Tibial nerve (tissue), 4 donors: ENCODE results near the gene PRKG1. TPM values are rescaled to one million over a fixed set of nuclear protein-coding genes. Genes with fewer than 3 reads are reported as not detected.

Experiments used
- DNase-seq, 2 donors: peaks; one replicate each; pipeline ENCODE4 v3.0.0-alpha.2; 2019; ENCODE audit warnings: low spot score in 2 of 2
- H3K27ac ChIP-seq, 4 donors: fragments of 200-600 bp; sonication (generic) in 3 of 4; one replicate each; pipeline ENCODE4 v1.5.1; 2017 to 2019; ENCODE audit warnings: mild to moderate bottlenecking in 1 of 4
- H3K27me3 ChIP-seq, 2 donors: fragments of 200-600 bp; sonication (generic) in 1 of 2; one replicate each; pipeline versions ENCODE4 v1.5.1 to v1.6.0; 2017 to 2019
- H3K36me3 ChIP-seq, 3 donors: fragments of 200-600 bp; sonication (generic); one replicate each; pipeline ENCODE4 v1.5.1; 2018 to 2019
- H3K4me1 ChIP-seq, 4 donors: fragments of 200-600 bp; sonication (generic) in 3 of 4; one replicate each; pipeline ENCODE4 v1.5.1; 2017 to 2019
- H3K4me3 ChIP-seq, 4 donors: fragments of 200-600 bp; sonication (generic) in 3 of 4; one replicate each; pipeline ENCODE4 v1.5.1; 2017 to 2019; ENCODE audit warnings: mild to moderate bottlenecking in 1 of 4, moderate library complexity in 1 of 4
- H3K9me3 ChIP-seq, 4 donors: fragments of 200-600 bp; sonication (generic) in 3 of 4; one replicate each; pipeline ENCODE4 v1.5.1; 2017 to 2019
- EP300 ChIP-seq, 2 donors: sonication (generic); formaldehyde crosslinking; IDR thresholded peaks; one replicate each; pipeline ENCODE4 v1.6.1; 2017; ENCODE audit warnings: antibody characterized with exemption in 2 of 2, mild to moderate bottlenecking in 1 of 2
- POLR2A ChIP-seq, 2 donors: fragments of 450-650 bp; IDR thresholded peaks; one replicate each; pipeline ENCODE4 v1.6.1; 2017; ENCODE audit warnings: antibody characterized with exemption in 2 of 2, mild to moderate bottlenecking in 2 of 2, moderate library complexity in 2 of 2
- WGBS, 2 donors: methylation state at CpG; one replicate each; pipeline ENCODE4 v1.1.5; 2018; 5-methylcytosine and 5-hydroxymethylcytosine counted together
- total RNA-seq, 4 donors: library from RNA; depleted of rRNA; stranded (reverse); fragments of >200 nt; gene quantifications; one replicate each; pipeline ENCODE4 v1.1.0, GENCODE V29; 2016
- TF ChIP-seq, protein P1 (sequence below), 5 experiments: fragments of 200-600 bp in 3 of 5; fragments of 450-650 bp in 2 of 5; sonication (generic) in 3 of 5; IDR thresholded peaks; one replicate each; pipeline ENCODE4 v1.5.1; 2016 to 2019; ENCODE audit warnings: antibody characterized with exemption in 5 of 5, mild to moderate bottlenecking in 3 of 5, moderate library complexity in 2 of 5

PRKG1 gene
- total RNA-seq, 4 donors from 2014 or later, result 8.7 to 35.0 (median 14.8) TPM

DNA sequence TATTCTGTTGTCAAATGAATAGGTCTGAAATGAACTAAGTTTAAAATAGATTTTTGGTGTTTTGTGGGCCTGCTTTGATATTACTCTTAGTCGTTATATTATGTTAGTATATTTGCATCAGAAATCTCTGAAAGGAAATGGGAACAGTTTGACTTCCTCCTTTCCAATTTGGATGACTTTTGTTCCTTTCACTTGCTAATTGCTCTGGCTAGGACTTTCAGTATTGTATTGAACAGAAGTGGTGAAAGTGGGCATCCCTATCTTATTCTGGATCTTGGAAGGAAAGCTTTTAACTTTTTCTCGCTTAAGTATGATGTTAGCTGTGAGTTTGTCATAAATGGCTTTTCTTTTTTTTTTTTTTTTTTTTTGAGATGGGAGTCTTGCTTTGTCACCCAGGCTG lies 966.2 kb downstream of the PRKG1 start:
- H3K36me3 ChIP-seq, result no peaks in the 10 kb centered on the region
- no peaks in the 10 kb centered on the region for H3K27me3 ChIP-seq
- DNase-seq, result no peak
- 34 to 74% methylated on average over 2 of the region's 2 CpGs for WGBS, 2 donors
- no peak overlapping the region for H3K27ac ChIP-seq
- H3K4me3 ChIP-seq, result no peak overlapping the region
- no peaks in the 10 kb centered on the region for H3K9me3 ChIP-seq
- H3K4me1 ChIP-seq, result no peaks in the 10 kb centered on the region
- no peak for TF ChIP-seq EP300 (IDR thresholded peaks at IDR 0.05)

DNA sequence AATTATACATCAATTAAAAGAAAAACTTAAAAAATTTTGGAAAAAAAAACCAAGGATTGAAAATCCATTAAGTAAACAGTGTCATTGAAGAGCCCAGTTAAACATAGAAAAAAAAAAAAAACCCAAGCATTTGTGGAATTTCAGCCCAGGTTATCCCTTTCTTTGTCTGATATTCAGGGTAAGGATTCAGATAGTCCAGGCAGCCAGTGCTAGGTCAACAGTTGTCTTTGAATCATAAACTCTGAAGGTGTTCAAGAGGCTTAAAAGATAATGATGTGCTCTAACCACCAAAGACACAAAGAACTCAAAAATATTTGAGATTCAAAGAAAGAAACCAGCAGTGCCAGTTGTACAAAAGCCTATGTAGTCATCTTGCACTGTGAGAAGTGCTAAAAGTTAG lies 969.5 kb downstream of the PRKG1 start:
- Histone ChIP-seq H3K27me3 (no peaks in the 10 kb centered on the region), H3K36me3 (no peaks in the 10 kb centered on the region), H3K4me3 (no peak overlapping the region), H3K4me1 (no peaks in the 10 kb centered on the region), H3K27ac (no peak overlapping the region), H3K9me3 (no peaks in the 10 kb centered on the region)
- DNase-seq, result no peak
- no peak for TF ChIP-seq POLR2A (IDR thresholded peaks at IDR 0.05)
- no peak for TF ChIP-seq EP300 (IDR thresholded peaks at IDR 0.05)
- TF ChIP-seq, protein P1, sequence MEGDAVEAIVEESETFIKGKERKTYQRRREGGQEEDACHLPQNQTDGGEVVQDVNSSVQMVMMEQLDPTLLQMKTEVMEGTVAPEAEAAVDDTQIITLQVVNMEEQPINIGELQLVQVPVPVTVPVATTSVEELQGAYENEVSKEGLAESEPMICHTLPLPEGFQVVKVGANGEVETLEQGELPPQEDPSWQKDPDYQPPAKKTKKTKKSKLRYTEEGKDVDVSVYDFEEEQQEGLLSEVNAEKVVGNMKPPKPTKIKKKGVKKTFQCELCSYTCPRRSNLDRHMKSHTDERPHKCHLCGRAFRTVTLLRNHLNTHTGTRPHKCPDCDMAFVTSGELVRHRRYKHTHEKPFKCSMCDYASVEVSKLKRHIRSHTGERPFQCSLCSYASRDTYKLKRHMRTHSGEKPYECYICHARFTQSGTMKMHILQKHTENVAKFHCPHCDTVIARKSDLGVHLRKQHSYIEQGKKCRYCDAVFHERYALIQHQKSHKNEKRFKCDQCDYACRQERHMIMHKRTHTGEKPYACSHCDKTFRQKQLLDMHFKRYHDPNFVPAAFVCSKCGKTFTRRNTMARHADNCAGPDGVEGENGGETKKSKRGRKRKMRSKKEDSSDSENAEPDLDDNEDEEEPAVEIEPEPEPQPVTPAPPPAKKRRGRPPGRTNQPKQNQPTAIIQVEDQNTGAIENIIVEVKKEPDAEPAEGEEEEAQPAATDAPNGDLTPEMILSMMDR (IDR thresholded peaks at IDR 0.05), result no peak

DNA sequence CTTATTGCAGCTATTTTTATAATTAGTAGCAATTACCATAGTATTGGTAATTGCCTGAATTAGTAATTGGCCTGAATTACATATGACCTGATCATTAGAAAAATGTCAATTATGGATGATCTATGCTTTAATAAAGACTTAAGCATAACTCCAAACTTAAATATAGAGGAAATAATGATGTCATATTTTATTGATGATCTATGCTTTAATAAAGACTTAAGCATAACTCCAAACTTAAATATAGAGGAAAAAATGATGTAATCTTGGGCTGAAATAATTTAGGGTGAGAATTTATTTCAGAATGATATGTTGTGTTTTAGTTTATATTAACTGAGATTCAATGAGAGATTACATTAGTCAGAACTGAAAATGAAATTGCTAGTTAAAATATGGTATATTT lies 973.8 kb downstream of the PRKG1 start:
- H3K36me3 ChIP-seq, result no peaks in the 10 kb centered on the region
- H3K27me3 ChIP-seq, result no peaks in the 10 kb centered on the region
- no peaks in the 10 kb centered on the region for H3K9me3 ChIP-seq
- TF ChIP-seq POLR2A (IDR thresholded peaks at IDR 0.05) (no peak), EP300 (IDR thresholded peaks at IDR 0.05) (no peak)
- TF ChIP-seq, protein P1 (IDR thresholded peaks at IDR 0.05), result no peak
- no peaks in the 10 kb centered on the region for H3K4me1 ChIP-seq
- no peak overlapping the region for H3K4me3 ChIP-seq
- no peak for DNase-seq
- H3K27ac ChIP-seq, result no peak overlapping the region

DNA sequence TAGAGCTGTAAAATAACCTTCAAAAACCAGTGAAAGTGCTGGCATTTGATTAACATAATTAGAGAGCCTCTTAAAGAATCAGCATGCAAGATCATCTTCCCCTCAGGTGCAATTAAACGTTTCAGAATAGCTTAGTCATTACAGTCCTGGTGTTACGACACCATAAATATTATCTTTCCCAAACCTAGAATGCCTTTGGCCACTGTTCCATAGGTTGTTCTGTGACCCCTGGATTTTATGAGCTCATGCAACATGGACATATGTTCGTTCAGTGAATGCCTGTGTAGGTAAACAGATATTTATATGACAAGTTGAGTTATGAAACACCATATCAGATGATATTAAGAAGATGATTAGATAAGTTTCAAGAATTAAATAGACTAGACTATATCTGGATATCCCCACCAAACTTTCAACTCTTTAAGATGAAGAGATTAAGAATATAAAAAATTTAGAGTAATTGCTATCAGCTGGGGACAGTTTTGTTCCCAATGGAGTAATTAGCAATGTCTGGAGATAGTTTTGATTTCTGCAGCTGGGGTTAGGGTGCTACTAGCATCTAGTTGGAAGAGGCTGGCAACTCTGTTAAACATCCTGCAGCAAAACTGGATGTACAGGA lies 976.3 kb downstream of the PRKG1 start:
- TF ChIP-seq, protein P1 (IDR thresholded peaks at IDR 0.05), result no peak
- TF ChIP-seq POLR2A (IDR thresholded peaks at IDR 0.05), result no peak
- no peak for TF ChIP-seq EP300 (IDR thresholded peaks at IDR 0.05)
- WGBS, 2 donors, result 57 to 58% methylated on average over 3 of the region's 3 CpGs

DNA sequence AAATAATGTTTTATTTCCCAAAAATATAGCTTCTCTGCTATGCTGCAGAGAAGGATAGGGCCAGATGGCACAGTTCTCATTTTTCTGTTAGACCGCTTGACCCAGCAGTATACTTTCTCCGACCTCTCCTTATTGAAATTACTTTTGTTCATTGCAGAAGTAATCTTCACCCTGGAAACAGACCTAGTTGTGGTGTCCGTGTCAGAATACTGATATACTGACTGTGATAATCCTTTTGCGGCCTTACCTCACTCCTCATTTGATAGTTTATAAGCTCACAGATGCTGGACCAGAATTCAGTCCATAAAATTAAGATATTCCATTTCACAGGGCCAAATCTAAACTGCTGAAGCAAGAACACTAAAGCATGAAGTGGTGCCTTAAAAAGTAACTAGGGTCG lies 979.2 kb downstream of the PRKG1 start:
- WGBS, 2 donors, result 69 to 73% methylated on average over 5 of the region's 5 CpGs
- H3K27me3 ChIP-seq, result no peaks in the 10 kb centered on the region
- no peaks in the 10 kb centered on the region for H3K36me3 ChIP-seq
- DNase-seq, result no peak
- H3K4me3 ChIP-seq, result no peak overlapping the region
- no peak for TF ChIP-seq POLR2A (IDR thresholded peaks at IDR 0.05)
- TF ChIP-seq EP300 (IDR thresholded peaks at IDR 0.05), result no peak
- TF ChIP-seq, protein P1 (IDR thresholded peaks at IDR 0.05), result no peak
- no peaks in the 10 kb centered on the region for H3K9me3 ChIP-seq
- H3K4me1 ChIP-seq, result no peaks in the 10 kb centered on the region
- no peak overlapping the region for H3K27ac ChIP-seq

More for the DNA sequence above, 976.3 kb downstream of the PRKG1 start:
- H3K27ac ChIP-seq, result no peak overlapping the region
- H3K9me3 ChIP-seq, result no peaks in the 10 kb centered on the region
- H3K36me3 ChIP-seq, result no peaks in the 10 kb centered on the region
- DNase-seq, result no peak
- no peak overlapping the region for H3K4me3 ChIP-seq
- H3K4me1 ChIP-seq, result no peaks in the 10 kb centered on the region
- H3K27me3 ChIP-seq, result no peaks in the 10 kb centered on the region

DNA sequence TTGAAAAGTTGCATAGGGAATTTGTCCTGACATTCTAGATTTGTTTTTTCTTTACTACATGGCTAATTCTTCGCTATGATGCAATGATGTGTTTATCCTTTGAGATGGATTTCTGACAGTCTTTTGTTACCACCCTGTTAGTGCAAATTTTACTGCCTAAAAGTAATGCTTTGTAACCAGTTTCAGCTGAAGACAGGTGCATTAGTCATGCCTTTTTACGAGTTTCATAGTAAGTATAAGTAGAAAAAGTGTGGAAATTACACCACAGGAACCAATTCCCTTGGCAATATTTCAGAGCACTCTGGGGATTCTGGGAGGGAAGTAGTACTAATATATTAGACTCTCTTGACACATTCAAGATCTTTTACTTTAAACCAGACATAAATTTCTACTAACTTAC lies 982.0 kb downstream of the PRKG1 start:
- DNase-seq, result no peak
- H3K27me3 ChIP-seq, result no peaks in the 10 kb centered on the region
- no peaks in the 10 kb centered on the region for H3K9me3 ChIP-seq
- WGBS, 2 donors, result 85 to 91% methylated on average over 2 of the region's 2 CpGs
- H3K4me1 ChIP-seq, result no peaks in the 10 kb centered on the region
- H3K4me3 ChIP-seq, result no peak overlapping the region
- H3K27ac ChIP-seq, result no peak overlapping the region
- TF ChIP-seq EP300 (IDR thresholded peaks at IDR 0.05) (no peak), POLR2A (IDR thresholded peaks at IDR 0.05) (no peak)
- TF ChIP-seq, protein P1 (IDR thresholded peaks at IDR 0.05), result no peak
- no peaks in the 10 kb centered on the region for H3K36me3 ChIP-seq
